H9 (cell line): ENCODE results near the gene GNB3. TPM values are rescaled to one million over a fixed set of nuclear protein-coding genes. Genes with fewer than 3 reads are reported as not detected.

ENCODE experiments used
- DNase-seq: peaks from one replicate; pipeline ENCODE4 v3.0.0-alpha.2; 2017
- H2AFZ ChIP-seq: one replicate; pipeline ENCODE4 v1.6.1; 2013; ENCODE audit warnings: mild to moderate bottlenecking, low read length, control low read depth, moderate library complexity
- H2AK5ac ChIP-seq: 2 replicates; pipeline ENCODE4 v1.6.1; 2013; ENCODE audit warnings: low read length, control low read depth, mixed read lengths; ENCODE audit not compliant: insufficient read length
- H2BK120ac ChIP-seq: one replicate; pipeline ENCODE4 v1.6.1; 2013; ENCODE audit warnings: low read depth, mild to moderate bottlenecking, low read length, control low read depth, inconsistent platforms; ENCODE audit not compliant: poor library complexity, severe bottlenecking
- H2BK12ac ChIP-seq: 2 replicates; pipeline ENCODE4 v1.6.1; 2013; ENCODE audit warnings: low read length, control low read depth, mixed read lengths, low read depth; ENCODE audit not compliant: insufficient read length
- H2BK15ac ChIP-seq: 2 replicates; pipeline ENCODE4 v1.6.1; 2013; ENCODE audit warnings: low read depth, low read length, control low read depth
- H2BK20ac ChIP-seq: one replicate; pipeline ENCODE4 v1.6.1; 2013; ENCODE audit warnings: low read depth, mild to moderate bottlenecking, low read length, control low read depth, inconsistent platforms; ENCODE audit not compliant: poor library complexity, severe bottlenecking
- H2BK5ac ChIP-seq: 2 replicates; pipeline ENCODE4 v1.6.1; 2013; ENCODE audit warnings: low read length, control low read depth, mixed read lengths; ENCODE audit not compliant: insufficient read length
- H3K14ac ChIP-seq: 2 replicates; pipeline ENCODE4 v1.6.1; 2013; ENCODE audit warnings: low read length, control low read depth; ENCODE audit not compliant: insufficient read depth
- H3K18ac ChIP-seq: 2 replicates; pipeline ENCODE4 v1.6.1; 2013; ENCODE audit warnings: low read depth, mild to moderate bottlenecking, mixed read lengths, low read length, control low read depth; ENCODE audit not compliant: insufficient read length
- H3K23ac ChIP-seq: 2 replicates; pipeline ENCODE4 v1.6.1; 2013; ENCODE audit warnings: low read length, control low read depth, mixed read lengths, low read depth; ENCODE audit not compliant: insufficient read length
- H3K23me2 ChIP-seq: 2 replicates; pipeline ENCODE4 v1.6.1; 2013; ENCODE audit warnings: low read depth, mild to moderate bottlenecking, mixed read lengths, low read length, control low read depth; ENCODE audit not compliant: insufficient read length, poor library complexity, severe bottlenecking
- H3K27ac ChIP-seq: 2 replicates; pipeline ENCODE4 v1.5.1; 2013; ENCODE audit warnings: low read length, control low read depth, mixed read lengths, low read depth; ENCODE audit not compliant: insufficient read length
- H3K27me3 ChIP-seq: 2 replicates; pipeline ENCODE4 v1.6.1; 2013; ENCODE audit warnings: low read length, control low read depth, inconsistent platforms; ENCODE audit not compliant: insufficient read depth
- H3K4ac ChIP-seq: 2 replicates; pipeline ENCODE4 v1.6.1; 2013; ENCODE audit warnings: low read depth, mild to moderate bottlenecking, control low read depth, inconsistent platforms, low read length, moderate library complexity
- H3K4me1 ChIP-seq: 2 replicates; pipeline ENCODE4 v1.6.1; 2013; ENCODE audit warnings: low read length, control low read depth, inconsistent platforms; ENCODE audit not compliant: insufficient read depth
- H3K4me2 ChIP-seq: 2 replicates; pipeline ENCODE4 v1.6.1; 2013; ENCODE audit warnings: low read length, control low read depth, mixed read lengths; ENCODE audit not compliant: insufficient read length, insufficient read depth
- H3K56ac ChIP-seq: 2 replicates; pipeline ENCODE4 v1.6.1; 2013; ENCODE audit warnings: low read depth, mild to moderate bottlenecking, mixed read lengths, low read length, control low read depth; ENCODE audit not compliant: insufficient read length
- H3K79me1 ChIP-seq: 2 replicates; pipeline ENCODE4 v1.6.1; 2013; ENCODE audit warnings: low read depth, mild to moderate bottlenecking, moderate library complexity, low read length, control low read depth, inconsistent platforms; ENCODE audit not compliant: insufficient read depth, poor library complexity, severe bottlenecking
- H3K79me2 ChIP-seq: 2 replicates; pipeline ENCODE4 v1.6.1; 2013; ENCODE audit warnings: low read length, control low read depth, inconsistent platforms; ENCODE audit not compliant: insufficient read depth
- H3K9ac ChIP-seq: 2 replicates; pipeline ENCODE4 v1.6.1; 2013; ENCODE audit warnings: low read length, control low read depth, mixed read lengths; ENCODE audit not compliant: insufficient read length; ENCODE audit errors: extremely low read depth
- H3K9me3 ChIP-seq: one replicate; pipeline ENCODE4 v1.6.1; 2013; ENCODE audit warnings: low read depth, low read length, inconsistent platforms; ENCODE audit not compliant: control insufficient read depth
- H3T11ph ChIP-seq: one replicate; pipeline ENCODE4 v1.6.1; 2013; ENCODE audit warnings: mild to moderate bottlenecking, low read length, control low read depth, inconsistent platforms
- H4K20me1 ChIP-seq: one replicate; pipeline ENCODE4 v1.6.1; 2013; ENCODE audit not compliant: control insufficient read depth, insufficient read length, insufficient read depth
- H4K5ac ChIP-seq: 2 replicates; pipeline ENCODE4 v1.6.1; 2013; ENCODE audit warnings: low read depth, mild to moderate bottlenecking, mixed read lengths, low read length, control low read depth; ENCODE audit not compliant: insufficient read length
- H4K8ac ChIP-seq: replicated peaks from 2 replicates; pipeline ENCODE4 v1.6.1; 2013; ENCODE audit warnings: low read length, control low read depth, mixed read lengths, low read depth; ENCODE audit not compliant: insufficient read length
- H4K91ac ChIP-seq: 2 replicates; pipeline ENCODE4 v1.6.1; 2013; ENCODE audit warnings: low read depth, mild to moderate bottlenecking, moderate library complexity, mixed read lengths, low read length, control low read depth; ENCODE audit not compliant: insufficient read length
- H3K27ac Mint-ChIP-seq, 3 experiments: 2 replicates in 2 of 3; 3 replicates in 1 of 3; pipeline ENCODE4 v1.8.0; 2020 to 2021; ENCODE audit warnings: mixed read lengths in 3 of 3, mild to moderate bottlenecking in 1 of 3, moderate library complexity in 1 of 3
- H3K27me3 Mint-ChIP-seq: 2 replicates; pipeline ENCODE4 v1.8.0; 2021; ENCODE audit warnings: low read depth, mild to moderate bottlenecking, moderate library complexity, mixed read lengths
- H3K36me3 Mint-ChIP-seq, 3 experiments: 2 replicates in 2 of 3; 3 replicates in 1 of 3; pipeline ENCODE4 v1.8.0; 2020 to 2021; ENCODE audit warnings: low read depth in 3 of 3, mixed read lengths in 3 of 3; ENCODE audit not compliant: insufficient read depth in 1 of 3
- H3K4me1 Mint-ChIP-seq, 2 experiments: 2 replicates each; pipeline ENCODE4 v1.8.0; 2020; ENCODE audit warnings: mixed read lengths in 2 of 2
- H3K4me3 Mint-ChIP-seq, 2 experiments: 2 replicates in 1 of 2; 3 replicates in 1 of 2; pipeline ENCODE4 v1.8.0; 2020 to 2021; ENCODE audit warnings: mild to moderate bottlenecking in 2 of 2, mixed read lengths in 2 of 2, moderate library complexity in 1 of 2
- H3K9me3 Mint-ChIP-seq, 2 experiments: 2 replicates in 1 of 2; 3 replicates in 1 of 2; pipeline ENCODE4 v1.8.0; 2020; ENCODE audit warnings: mild to moderate bottlenecking in 2 of 2, mixed read lengths in 2 of 2, moderate library complexity in 1 of 2
- WGBS: extraction: QIAGEN DNeasy Blood & Tissue Kit; methylation state at CpG from one replicate; pipeline ENCODE4 v1.1.7; 2013; ENCODE audit warnings: missing lambda C conversion rate, low lambda C conversion rate, mixed read lengths; ENCODE audit not compliant: insufficient read length; ENCODE audit errors: extremely low coverage; 5-methylcytosine and 5-hydroxymethylcytosine counted together
- total RNA-seq: library from RNA; stranded (reverse); gene quantifications from 2 replicates; pipeline ENCODE4 v1.2.1, GENCODE V29; 2021
- TF ChIP-seq, protein P1 (sequence below): fragments of 200-600 bp; sonication (generic); conservative IDR thresholded peaks from 3 replicates; pipeline ENCODE4 v1.8.0; 2021; ENCODE audit warnings: antibody characterized with exemption, mild to moderate bottlenecking

The GNB3 gene
- total RNA-seq, 1 experiment from 2014 or later, result 17.3 TPM

DNA sequence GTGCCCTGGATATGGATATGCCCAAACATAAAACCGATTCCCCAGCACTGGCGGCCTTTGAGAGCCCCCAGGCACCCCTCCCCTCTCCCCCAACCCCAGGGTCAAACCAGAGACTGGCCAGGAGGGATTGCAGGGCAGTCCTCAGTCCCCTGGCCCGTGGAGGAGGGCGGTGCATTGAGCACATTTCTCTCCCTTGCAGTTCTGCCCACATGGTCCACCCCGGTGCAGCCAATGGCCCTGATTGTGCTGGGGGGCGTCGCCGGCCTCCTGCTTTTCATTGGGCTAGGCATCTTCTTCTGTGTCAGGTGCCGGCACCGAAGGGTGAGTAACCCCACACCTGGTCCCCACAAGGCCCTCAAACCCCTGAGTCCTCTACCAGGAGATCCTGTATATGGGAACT, 22.5 kb upstream of the GNB3 start:
- no peak overlapping the region for H3K56ac ChIP-seq

More for the DNA sequence above, 22.5 kb upstream of the GNB3 start:
- Histone ChIP-seq H2AFZ (no peak overlapping the region), H3K14ac (no peak overlapping the region), H2BK5ac (no peak overlapping the region), H4K8ac (no peak overlapping the region), H3K4me1 (peaks cover 7% of the 10 kb centered on the region; the same call in 1 of the 2 replicates), H3K79me2 (no peaks in the 10 kb centered on the region), H3K18ac (no peak overlapping the region), H3K9ac (no peak overlapping the region), H4K5ac (no peak overlapping the region), H3K23me2 (peaks cover 8% of the 10 kb centered on the region), H2AK5ac (no peak overlapping the region), H3K4me2 (peak overlapping the region; percentile 17), H3K23ac (no peak overlapping the region), H3T11ph (no peak overlapping the region), H2BK15ac (no peak overlapping the region), H3K27me3 (peaks cover 4% of the 10 kb centered on the region; the same call in 1 of the 2 replicates), H3K9me3 (no peaks in the 10 kb centered on the region), H2BK120ac (no peak overlapping the region), H2BK12ac (no peak overlapping the region), H3K79me1 (no peaks in the 10 kb centered on the region), H2BK20ac (no peak overlapping the region), H4K91ac (no peak overlapping the region), H4K20me1 (no peaks in the 10 kb centered on the region), H3K4ac (no peak overlapping the region), H3K27ac (no peak overlapping the region)
- DNase-seq, result peak; percentile 94
- Mint-ChIP-seq H3K27me3 (peaks cover 68% of the 10 kb centered on the region), H3K36me3 (peaks cover 0 to 3% (median 0%) of the 10 kb centered on the region in 3 experiments; a peak in 1 of 7 replicates), H3K4me3 (peak overlapping the region; percentile 17 to 72; a peak in 2 of 5 replicates), H3K27ac (peak overlapping the region in 2 of 3 experiments; percentile 74 to 96; a peak in 2 of 7 replicates), H3K9me3 (peaks cover 0 to 2% of the 10 kb centered on the region in 2 experiments; a peak in 1 of 5 replicates), H3K4me1 (peaks cover 49% of the 10 kb centered on the region in 2 experiments)
- WGBS, result no CpG with 5 or more reads among the region's 10 CpGs
- TF ChIP-seq, protein P1, sequence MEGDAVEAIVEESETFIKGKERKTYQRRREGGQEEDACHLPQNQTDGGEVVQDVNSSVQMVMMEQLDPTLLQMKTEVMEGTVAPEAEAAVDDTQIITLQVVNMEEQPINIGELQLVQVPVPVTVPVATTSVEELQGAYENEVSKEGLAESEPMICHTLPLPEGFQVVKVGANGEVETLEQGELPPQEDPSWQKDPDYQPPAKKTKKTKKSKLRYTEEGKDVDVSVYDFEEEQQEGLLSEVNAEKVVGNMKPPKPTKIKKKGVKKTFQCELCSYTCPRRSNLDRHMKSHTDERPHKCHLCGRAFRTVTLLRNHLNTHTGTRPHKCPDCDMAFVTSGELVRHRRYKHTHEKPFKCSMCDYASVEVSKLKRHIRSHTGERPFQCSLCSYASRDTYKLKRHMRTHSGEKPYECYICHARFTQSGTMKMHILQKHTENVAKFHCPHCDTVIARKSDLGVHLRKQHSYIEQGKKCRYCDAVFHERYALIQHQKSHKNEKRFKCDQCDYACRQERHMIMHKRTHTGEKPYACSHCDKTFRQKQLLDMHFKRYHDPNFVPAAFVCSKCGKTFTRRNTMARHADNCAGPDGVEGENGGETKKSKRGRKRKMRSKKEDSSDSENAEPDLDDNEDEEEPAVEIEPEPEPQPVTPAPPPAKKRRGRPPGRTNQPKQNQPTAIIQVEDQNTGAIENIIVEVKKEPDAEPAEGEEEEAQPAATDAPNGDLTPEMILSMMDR, result no peak
